DOHH2 (cell line): ENCODE data around the gene IL1RN.

Experiments
- CTCF ChIP-seq: fragments of 200-600 bp; sonication (generic); IDR thresholded peaks from one replicate; pipeline ENCODE4 v1.5.1; 2014; ENCODE audit warnings: antibody characterized with exemption, mild to moderate bottlenecking, low read depth, low read length; ENCODE audit not compliant: poor library complexity, severe bottlenecking
- EZH2phosphoT487 ChIP-seq: fragments of 200-600 bp; sonication (generic); IDR thresholded peaks from 2 replicates; pipeline ENCODE4 v1.6.1; 2017; ENCODE audit warnings: borderline replicate concordance, mild to moderate bottlenecking, antibody characterized with exemption, low read length, moderate library complexity, mixed read lengths

DNA sequence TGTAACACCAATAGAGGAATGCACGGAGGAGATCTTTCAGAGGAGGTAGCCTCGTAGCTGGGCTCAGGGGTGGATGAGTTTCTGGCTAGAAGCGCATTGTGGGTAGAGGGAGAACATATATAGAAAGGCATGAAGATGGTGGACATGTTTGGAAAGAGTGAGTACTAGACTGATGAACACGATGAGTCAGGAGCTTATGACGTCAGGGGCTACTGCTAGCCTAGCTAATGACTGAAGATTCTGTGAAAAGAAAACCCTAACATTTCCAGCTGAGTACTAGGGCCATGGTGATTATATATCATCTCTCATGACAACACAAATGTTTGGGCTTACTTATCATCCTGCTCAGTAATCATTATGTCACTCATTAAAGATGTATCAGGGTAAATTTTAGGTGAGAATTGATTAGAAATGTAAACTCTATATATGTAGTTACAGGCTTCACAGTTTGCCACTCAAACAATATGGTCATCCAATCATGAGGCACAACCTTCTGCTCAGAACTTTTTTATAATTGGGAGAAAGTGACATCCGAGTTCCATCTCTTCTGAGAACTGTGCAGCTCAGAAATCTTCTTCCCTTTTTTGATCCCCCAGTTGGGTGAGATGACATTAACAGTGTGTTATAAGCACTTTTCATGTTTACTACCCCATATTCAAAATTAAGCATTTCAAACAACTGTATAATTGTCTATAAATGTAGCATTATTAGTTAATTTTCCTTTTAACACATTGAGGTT, 22.2 kb upstream of the IL1RN start:
- TF ChIP-seq CTCF = no peak
- no peak for TF ChIP-seq EZH2phosphoT487
